Measurements from ENCODE around the gene STXBP2. TPM values are rescaled to one million over a fixed set of nuclear protein-coding genes. Genes with fewer than 3 reads are reported as not detected.

STXBP2 gene
- total RNA-seq, 4 donors from 2014 or later = 117 to 245 (median 199) TPM

- H3K27ac ChIP-seq = no peak overlapping the region
- no peak for DNase-seq
- H3K9me3 ChIP-seq = no peaks in the 10 kb centered on the region
- TF ChIP-seq POLR2A (IDR thresholded peaks at IDR 0.05) = no peak
- no peak for TF ChIP-seq CTCF (IDR thresholded peaks at IDR 0.05)
- no peak overlapping the region for H3K4me3 ChIP-seq
- H3K36me3 ChIP-seq = no peaks in the 10 kb centered on the region
- H3K27me3 ChIP-seq = no peaks in the 10 kb centered on the region
- H3K4me1 ChIP-seq = peaks cover 12 to 32% (median 23%) of the 10 kb centered on the region in 4 donors
Measured at GRCh38 chr19:7632340-7633203, 4.3 kb upstream of the STXBP2 start.

GRCh38 chr19:7633698-7634097 is 3.2 kb upstream of the STXBP2 start, which contains the start of gene PCP2:
TSS of gene PCP2 (minus strand) at chr19:7633719. CDS start at chr19:7633457, 262 bp downstream.
- H3K4me3 ChIP-seq = no peak within 1 kb of the TSS
- H3K9me3 ChIP-seq = no peaks in the 10 kb centered on the region
- no peak for DNase-seq
- TF ChIP-seq CTCF (IDR thresholded peaks at IDR 0.05) (no peak), POLR2A (IDR thresholded peaks at IDR 0.05) (no peak)
- no peaks in the 10 kb centered on the region for H3K27me3 ChIP-seq
- H3K36me3 ChIP-seq = no peaks in the 10 kb centered on the region
- H3K27ac ChIP-seq = no peak within 1 kb of the TSS
- H3K4me1 ChIP-seq = peaks cover 6 to 25% (median 17%) of the 10 kb centered on the region in 4 donors

- no peak for DNase-seq
- no peak overlapping the region for H3K27ac ChIP-seq
- H3K36me3 ChIP-seq = peaks cover 0 to 6% (median 0%) of the 10 kb centered on the region in 3 donors
- no peak for TF ChIP-seq CTCF (IDR thresholded peaks at IDR 0.05)
- H3K4me3 ChIP-seq = no peak overlapping the region
- H3K4me1 ChIP-seq = peaks cover under 1 to 15% (median 8%) of the 10 kb centered on the region in 4 donors
- H3K9me3 ChIP-seq = no peaks in the 10 kb centered on the region
- H3K27me3 ChIP-seq = no peaks in the 10 kb centered on the region
Measured at GRCh38 chr19:7635670-7636069, 1.2 kb upstream of the STXBP2 start.

- no peak for TF ChIP-seq POLR2A (IDR thresholded peaks at IDR 0.05)
- no peak for TF ChIP-seq CTCF (IDR thresholded peaks at IDR 0.05)
Measured at GRCh38 chr19:7636317-7636690, 606 bp upstream of the STXBP2 start.

GRCh38 chr19:7637374-7638256 is 705 bp downstream of the STXBP2 start:
- H3K27ac ChIP-seq = peak overlapping the region; percentile 84 to 89 (median 88)
- TF ChIP-seq CTCF (IDR thresholded peaks at IDR 0.05) (no peak), POLR2A (IDR thresholded peaks at IDR 0.05) (no peak)
- H3K4me3 ChIP-seq = peak overlapping the region; percentile 62 to 91 (median 72)
- DNase-seq = peak; percentile 28 to 74 (median 72)
- no peaks in the 10 kb centered on the region for H3K9me3 ChIP-seq
- peaks cover 0 to 11% (median 5%) of the 10 kb centered on the region in 4 donors for H3K4me1 ChIP-seq
- H3K27me3 ChIP-seq = no peaks in the 10 kb centered on the region
- peaks cover 0 to 17% (median 0%) of the 10 kb centered on the region in 3 donors for H3K36me3 ChIP-seq

More at GRCh38 chr19:7636317-7636690, 606 bp upstream of the STXBP2 start:
- Histone ChIP-seq H3K27ac (peak overlapping the region; percentile 84 to 89 (median 88)), H3K27me3 (no peaks in the 10 kb centered on the region), H3K9me3 (no peaks in the 10 kb centered on the region), H3K4me3 (peak overlapping the region; percentile 62 to 91 (median 72)), H3K36me3 (peaks cover 0 to 10% (median 0%) of the 10 kb centered on the region in 3 donors), H3K4me1 (peaks cover 0 to 11% (median 5%) of the 10 kb centered on the region in 4 donors)
- DNase-seq = no peak
